HG02798 (cell line): ENCODE measurements around the gene CSNK1G1.
"Not testable (repeated sequence)": the region's sequence is repeated elsewhere in the genome, so short reads cannot be mapped to it uniquely, and the experiment has no call there.

Experiments used
- ATAC-seq: cut with Tn5 transposase; IDR thresholded peaks from one replicate; pipeline ENCODE4 v1.9.1; 2021; ENCODE audit warnings: mild to moderate bottlenecking; ENCODE audit not compliant: unreplicated experiment, poor library complexity

CSNK1G1 gene

DNA sequence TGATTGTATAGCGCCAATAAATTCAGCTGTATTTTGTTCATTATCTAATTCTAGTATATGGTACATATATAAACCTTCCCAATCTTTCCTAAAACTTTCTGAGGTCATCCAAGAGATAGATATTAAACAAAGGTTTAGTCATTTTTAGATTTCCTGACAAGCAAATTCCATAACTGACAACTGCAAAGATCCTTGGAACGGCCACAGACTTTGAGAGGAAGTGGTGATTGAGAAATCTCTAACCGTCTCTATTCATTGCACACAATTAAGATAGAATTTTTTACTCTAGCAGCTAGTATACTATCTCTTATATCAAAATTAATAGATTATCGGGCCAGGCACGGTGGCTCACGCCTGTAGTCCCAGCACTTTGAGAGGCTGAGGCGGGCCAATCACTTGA is 4.7 kb downstream of the CSNK1G1 start:
- no peak for ATAC-seq

DNA sequence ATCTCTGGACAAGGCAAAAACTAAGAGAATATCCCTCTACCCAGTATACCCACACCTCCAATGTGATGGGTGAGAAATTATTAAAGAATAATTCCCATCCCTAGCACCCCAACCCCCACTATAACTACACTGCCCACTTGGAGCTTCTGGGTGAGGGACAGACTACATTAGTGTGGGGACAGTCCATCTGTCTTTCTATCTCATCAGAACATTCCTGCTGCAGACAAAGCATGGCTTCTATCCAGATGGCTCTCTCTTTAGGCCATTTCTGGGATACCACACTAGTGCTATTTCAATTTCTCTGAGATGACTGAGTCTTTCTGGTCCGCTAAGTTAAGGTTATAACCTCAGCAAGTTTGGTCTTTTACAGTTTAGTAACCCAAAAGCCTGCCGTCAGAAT is 6.6 kb downstream of the CSNK1G1 start:
- ATAC-seq = no peak

DNA sequence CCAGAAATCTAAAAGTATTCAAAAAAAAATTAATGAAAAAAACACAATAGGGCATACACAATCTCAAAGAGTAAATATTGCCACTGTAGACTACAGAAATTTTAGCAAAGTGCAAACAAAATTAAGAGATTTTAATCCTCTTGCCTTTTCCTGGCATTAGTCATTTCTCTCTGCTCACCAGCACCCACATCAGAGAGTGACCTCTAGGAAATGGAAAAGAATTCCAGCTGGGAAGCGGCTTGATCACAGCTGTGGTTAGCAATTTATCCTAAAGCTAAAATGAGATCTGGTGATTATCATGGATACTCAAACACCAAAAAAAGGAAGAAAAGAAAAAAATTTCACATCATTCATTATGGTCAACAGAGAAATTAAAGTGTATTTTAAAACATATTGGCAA is 7.5 kb downstream of the CSNK1G1 start:
- ATAC-seq = no peak

DNA sequence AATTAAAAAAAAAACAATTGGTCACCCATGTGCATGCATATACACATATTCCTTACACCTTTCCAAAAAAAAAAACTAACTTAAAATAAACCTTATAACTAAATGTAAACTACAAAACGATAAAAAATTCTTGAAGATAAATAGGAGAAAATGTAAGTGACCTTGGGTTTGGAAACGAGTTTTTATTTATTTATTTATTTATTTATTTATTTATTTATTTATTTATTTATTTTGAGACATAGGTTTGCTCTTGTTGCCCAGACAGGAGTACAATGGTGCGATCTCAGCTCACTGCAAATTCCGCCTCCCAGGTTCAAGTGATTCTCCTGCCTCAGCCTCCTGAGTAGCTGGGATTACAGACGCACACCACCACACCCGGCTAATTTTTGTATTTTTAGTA is 9.7 kb downstream of the CSNK1G1 start:
- ATAC-seq = not testable (repeated sequence)

DNA sequence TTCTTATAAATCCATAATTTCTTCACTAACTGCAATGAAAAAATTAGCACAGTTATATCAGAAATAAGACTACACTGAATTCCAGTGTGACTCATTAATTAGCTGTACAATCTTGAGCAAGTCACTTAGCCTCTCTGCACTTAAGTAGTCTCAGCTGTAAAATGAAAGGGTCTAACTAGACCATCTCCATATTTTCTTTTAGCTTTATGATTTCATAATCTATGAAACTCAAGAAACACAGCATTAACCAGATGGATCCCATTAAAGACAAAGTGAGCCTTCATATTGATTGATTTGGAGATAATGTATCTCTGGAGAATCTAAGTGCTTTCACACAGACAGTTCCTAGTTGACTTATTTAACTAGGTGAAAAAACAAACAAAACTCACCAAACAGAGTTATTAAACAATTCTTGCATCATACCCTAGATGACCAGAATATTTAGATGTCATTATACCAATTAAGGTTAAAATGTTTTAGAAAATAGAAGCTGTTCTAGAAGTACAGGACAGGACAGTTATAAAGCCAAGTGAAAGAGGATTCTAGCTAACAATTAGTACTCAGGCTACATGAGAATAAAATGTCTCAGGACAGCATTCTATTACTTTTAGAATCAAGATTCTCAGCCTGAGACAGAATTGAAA is 11.2 kb downstream of the CSNK1G1 start:
- no peak for ATAC-seq

DNA sequence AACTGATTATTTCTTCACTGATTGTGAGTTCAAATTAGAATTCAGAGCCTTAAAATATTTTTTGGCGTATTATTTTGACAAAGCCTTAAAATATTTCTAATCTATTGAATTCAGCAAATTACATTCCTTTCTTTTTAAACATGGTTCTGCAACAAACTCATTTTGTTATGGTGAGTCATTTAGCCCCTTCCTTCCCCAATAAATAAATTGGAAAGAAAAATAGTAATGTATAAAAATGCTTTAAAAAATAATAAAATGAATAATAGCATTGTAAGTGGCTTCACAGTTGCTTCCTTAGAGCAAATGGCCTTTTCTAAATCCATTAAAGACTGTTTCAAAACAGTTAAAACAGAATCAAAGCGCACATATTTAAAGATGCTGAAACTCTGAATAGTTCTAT is 12.1 kb downstream of the CSNK1G1 start:
- ATAC-seq = no peak

DNA sequence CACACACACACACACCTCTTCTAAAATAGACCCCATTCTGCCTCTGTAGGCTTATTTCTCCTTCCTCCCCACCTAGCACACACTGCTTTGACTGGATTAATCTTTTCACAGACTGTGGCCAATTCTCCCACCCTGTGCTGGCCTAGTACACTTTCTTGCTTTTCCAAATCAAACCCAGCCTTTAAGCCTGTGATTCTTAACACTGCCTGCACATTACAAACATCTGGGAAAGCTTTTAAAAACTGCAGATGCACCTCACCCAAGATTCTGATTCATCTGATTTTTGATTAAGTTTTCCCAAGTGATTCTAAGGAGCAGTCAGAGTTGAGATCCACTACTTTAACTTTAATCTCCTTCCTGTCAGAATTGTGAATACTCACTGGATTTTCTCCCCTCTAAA is 12.8 kb downstream of the CSNK1G1 start:
- no peak for ATAC-seq

DNA sequence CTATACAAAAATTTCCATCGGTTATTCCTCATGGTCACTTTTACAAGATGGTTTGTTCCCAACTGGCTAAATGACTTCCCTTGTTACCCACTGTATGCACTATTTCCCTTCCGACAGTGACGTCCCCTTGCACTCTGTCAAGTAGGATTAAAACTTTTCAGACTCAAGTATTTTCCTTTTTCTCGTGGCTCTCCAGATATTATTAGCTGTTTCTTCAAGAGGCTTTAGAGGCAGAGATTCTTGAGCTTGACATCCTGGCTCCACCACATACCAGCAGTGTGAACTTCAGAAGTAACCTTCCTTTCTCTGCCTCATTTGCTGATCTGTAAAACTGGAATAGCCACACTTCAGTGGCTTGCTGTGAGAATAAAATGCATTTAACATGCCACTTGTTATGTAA is 14.0 kb downstream of the CSNK1G1 start:
- no peak for ATAC-seq

DNA sequence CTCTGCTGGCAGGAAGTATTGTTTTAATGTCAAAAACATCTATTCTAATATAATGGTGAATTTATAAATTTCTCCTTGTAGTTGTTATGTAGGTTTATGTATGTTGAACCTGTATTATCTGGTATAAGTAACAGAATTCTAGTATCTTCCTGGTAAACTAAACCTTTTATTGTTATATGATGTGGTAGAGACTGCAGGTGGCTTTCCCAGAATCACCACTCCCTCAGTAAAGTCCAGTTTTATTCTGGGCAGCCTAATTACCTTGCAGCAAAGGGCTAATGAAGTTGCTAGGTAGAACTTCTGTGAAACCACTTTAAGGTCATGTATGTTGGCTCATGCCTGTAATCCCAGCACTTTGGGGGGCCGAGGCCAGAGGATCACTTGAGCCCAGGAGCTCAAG is 15.6 kb downstream of the CSNK1G1 start:
- ATAC-seq = no peak

DNA sequence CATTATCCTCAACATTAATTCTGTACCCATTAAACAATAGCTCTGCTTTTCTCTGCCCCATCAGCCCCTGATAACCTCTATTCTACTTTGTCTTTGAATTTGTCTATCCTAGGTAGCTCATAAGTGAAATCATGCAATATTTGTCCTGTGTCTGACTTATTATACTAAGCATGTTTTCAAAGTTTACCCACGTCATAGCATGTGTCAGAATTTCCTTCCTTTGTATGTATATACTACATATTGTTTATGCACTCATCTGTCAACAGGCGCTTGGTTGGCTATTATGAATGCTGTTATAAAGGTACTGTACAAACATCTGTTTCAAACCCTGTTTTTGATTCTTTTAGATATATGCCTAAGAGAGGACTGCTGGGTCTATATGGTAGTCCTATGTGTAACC is 18.2 kb downstream of the CSNK1G1 start:
- no peak for ATAC-seq

DNA sequence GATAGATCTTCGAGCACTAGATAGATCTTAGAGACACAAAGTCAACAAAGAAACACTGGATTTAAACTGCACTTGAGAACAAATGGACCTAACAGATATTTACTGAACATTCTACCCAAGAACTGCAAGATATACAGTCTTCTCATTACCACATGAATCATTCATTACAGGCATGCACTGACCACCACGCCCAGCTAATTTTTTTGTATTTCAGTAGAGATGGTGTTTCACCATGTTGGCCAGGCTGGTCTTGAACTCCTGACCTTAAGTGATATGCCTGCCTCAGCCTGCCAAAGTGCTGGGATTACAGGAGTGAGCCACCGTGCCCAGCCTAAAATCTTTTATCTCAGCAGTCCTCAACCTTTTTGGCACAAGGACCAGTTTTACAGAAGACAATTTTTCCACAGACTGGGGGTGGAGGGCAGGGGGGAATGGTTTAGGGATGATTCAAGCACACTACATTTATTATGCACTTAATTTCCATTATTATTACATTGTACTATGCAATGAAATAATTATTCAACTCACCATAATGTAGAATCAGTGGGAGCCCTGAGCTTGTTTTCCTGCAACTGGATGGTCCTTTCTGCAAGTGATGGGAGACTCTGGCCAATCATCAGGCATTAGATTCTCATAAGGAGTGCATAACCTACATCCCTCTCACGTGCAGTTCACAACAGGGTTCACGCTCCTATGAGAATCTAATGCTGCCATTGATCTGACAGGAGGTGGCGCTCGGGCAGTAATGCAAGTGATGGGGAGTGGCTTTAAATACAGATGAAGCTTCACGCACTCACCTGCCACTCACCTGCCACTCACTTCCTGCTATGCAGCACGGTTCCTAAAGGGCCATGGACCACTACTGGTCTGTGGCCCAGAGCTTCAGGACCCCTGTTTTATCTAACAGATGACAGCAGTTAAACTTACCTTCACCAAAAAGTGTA is 21.7 kb downstream of the CSNK1G1 start:
- no peak for ATAC-seq

DNA sequence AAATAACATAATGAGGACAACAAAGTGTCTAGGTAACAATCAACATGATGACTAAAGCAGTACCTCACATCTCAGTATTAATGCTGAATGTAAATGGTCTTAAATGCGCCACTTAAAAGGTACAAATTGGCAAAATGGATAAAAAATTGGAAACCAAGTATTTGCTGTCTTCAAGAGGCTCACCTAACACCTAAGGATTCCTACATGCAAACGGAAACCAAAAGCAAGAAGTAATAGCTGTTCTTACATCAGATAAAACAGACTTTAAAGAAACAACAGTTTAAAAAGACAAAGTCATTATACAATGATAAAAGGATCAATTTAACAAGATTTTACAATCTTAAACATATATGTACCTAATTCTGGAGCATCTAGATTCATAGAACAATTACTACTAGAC is 22.5 kb downstream of the CSNK1G1 start:
- ATAC-seq = no peak

DNA sequence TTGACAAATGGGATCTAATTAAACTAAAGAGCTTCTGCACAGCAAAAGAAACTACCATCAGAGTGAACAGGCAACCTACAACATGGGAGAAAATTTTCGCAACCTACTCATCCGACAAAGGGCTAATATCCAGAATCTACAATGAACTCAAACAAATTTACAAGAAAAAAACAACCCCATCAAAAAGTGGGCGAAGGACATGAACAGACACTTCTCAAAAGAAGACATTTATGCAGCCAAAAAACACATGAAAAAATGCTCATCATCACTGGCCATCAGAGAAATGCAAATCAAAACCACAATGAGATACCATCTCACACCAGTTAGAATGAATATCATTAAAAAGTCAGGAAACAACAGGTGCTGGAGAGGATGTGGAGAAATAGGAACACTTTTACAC is 24.3 kb downstream of the CSNK1G1 start:
- ATAC-seq = not testable (repeated sequence)

DNA sequence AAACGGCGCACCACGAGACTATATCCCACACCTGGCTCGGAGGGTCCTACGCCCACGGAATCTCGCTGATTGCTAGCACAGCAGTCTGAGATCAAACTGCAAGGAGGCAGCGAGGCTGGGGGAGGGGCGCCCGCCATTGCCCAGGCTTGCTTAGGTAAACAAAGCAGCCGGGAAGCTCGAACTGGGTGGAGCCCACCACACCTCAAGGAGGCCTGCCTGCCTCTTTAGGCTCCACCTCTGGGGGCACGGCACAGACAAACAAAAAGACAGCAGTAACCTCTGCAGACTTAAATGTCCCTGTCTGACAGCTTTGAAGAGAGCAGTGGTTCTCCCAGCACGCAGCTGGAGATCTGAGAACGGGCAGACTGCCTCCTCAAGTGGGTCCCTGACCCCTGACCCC is 29.0 kb downstream of the CSNK1G1 start:
- ATAC-seq = not testable (repeated sequence)

DNA sequence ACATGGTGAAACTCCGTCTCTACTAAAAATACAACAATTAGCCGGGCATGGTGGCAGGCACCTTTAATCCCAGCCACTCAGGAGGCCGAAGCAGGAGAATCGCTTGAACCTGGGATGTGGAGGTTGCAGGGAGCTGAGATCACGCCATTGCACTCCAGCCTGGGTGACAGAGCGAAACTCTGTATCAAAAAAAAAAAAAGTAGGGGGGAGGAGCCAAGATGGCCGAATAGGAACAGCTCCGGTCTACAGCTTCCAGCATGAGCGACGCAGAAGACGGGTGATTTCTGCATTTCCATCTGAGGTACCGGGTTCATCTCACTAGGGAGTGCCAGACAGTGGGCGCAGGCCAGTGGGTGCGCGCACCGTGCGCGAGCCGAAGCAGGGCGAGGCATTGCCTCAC is 29.5 kb downstream of the CSNK1G1 start:
- not testable (repeated sequence) for ATAC-seq

DNA sequence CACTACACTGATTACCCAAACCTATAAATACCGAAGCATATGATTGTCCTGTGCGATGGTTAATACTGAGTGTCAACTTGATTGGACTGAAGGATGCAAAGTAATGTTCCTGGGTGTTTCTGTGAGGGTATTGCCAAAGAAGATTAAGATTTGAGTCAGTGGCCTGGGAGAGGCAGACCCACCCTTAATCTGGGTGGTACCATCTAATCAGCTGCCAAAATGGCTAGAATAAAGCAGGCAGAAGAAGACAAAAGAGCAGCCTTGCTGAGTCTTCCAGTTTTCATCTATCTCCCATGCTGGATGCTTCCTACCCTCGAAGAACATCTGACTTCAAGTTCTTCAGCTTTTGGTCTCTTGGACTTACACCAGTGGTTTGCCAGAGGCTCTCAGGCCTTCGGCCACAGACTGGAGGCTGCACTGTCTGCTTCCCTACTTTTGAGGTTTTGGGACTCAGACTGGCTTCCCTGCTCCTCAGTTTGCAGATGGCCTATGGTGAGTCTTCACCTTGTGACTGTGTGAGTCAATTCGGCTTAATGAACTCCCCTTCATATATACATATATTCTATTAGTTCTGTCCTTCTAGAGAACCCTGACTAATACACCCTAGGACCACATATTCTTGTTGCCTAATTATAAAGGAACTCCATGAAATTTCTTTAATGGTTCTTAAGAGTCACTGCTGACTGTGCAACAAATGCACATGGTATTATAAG is 31.7 kb downstream of the CSNK1G1 start:
- ATAC-seq = no peak

DNA sequence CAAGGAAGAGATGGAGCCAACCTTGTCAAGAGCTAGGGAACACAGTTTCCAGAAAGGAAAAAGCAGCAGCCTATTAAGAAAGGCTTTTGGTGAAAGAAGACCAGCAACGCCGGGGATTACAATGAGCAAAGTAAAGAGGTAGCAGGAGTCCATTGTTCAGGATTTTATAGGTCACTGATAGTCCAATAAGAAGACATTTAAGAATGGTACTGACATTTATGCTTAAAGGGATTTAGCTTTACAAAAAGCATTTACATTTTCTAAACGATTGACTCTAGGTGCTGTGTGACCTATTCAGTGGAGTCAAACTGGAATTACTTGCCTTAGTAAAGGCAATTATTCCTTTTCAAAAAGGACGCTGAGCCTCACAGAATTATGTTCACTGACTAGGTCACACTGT is 40.8 kb downstream of the CSNK1G1 start:
- ATAC-seq = no peak

DNA sequence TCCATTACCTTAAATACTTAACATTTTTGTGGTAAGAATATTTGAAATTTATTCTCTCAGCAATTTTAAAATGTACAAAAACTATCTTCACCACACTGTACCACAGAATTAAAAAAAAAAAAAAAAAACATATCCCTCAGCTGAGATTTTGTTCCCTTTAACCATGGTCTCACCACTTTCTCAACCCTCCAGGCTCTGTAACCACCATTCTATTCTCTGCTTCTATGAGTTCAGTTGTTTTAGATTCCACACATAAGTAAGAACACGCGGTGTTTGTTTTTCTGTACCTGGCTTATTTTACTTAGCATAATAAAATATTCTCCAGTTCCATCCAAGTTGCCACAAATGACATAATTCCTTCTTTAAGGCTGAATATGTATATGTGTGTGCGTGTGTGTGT is 41.5 kb downstream of the CSNK1G1 start:
- no peak for ATAC-seq

DNA sequence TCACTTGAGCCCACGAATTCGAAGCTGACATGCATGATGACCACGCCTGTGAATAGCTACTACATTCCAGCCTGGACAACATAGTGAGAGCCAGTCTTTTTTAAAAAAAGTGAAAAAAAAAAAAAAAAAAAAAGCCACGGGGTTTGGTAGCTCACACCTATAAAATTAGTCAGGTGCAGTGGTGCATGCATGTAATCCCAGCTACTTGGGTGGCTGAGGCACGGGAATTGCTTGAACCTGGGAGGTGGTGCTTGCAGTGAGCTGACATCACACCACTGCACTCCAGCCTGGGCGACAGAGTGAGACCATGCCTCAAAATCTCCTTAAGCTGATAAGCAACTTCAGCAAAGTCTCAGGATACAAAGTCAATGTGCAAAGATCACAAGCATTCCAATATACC is 44.4 kb downstream of the CSNK1G1 start:
- no peak for ATAC-seq

DNA sequence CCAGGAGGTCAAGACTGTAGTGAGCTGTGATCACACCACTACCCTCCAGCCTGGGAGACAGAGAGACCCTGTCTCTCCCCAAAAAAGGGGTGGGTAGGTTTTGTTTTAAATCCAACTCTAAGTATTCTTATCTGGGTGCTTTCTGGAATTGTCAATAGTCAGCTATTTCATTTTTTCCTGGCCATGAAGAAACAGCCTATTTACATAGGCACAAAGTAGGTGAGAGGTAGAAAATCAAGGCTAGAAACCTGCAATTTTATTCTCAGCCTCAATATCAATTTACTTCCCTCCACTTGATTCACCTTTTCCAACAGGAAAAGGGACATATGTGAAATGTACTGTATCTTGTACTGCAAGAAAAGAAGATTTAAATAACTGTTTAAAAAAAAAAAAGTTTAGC is 45.9 kb downstream of the CSNK1G1 start:
- no peak for ATAC-seq

DNA sequence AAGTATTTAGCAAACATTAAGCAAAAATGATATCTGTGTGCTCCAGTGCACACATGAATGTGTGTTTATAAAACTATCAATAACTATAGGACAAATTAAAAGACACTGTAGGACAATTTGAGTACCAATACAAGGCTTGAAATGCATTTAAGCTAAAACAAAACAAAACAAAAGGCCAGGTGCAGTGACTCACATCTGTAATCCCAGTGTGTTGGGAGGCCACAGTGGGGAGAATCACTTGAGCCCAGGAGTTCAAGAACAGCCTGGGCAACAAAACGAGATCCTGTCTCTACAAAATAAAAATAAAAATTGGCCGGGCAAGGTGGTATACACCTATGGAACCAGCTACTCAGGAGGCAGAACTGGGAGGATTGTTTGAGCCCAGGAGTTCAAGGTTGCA is 50.7 kb downstream of the CSNK1G1 start:
- no peak for ATAC-seq
